HG03280 (cell line): ENCODE data around the gene POLR1E.
A peak's percentile ranks its signal among the peaks of the same experiment; 100 is the strongest.
"Not testable (repeated sequence)": the region's sequence is repeated elsewhere in the genome, so short reads cannot be mapped to it uniquely, and the experiment has no call there.

Source experiments
- ATAC-seq: cut with Tn5 transposase; IDR thresholded peaks from one replicate; pipeline ENCODE4 v1.9.1; 2021; ENCODE audit warnings: mild to moderate bottlenecking, moderate library complexity; ENCODE audit not compliant: unreplicated experiment

POLR1E gene

DNA sequence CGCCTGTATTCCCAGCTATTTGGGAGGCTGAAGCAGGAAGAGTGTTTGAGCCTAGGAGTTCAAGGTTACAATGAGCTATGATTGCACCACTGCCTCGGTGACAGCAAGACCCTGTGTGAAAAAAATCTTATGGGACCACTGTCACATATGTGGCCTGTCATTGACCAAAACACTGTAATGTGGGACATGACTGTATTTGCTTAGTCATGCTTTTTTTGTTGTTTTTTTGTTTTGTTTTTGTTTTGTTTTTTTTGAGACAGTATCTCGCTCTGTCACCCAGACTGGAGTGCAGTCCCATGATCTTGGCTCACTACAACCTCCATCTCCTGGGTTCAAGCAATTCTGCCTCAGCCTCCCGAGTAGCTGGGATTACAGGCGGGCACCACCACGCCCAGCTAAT lies 13.5 kb downstream of the POLR1E start:
- ATAC-seq = no peak

DNA sequence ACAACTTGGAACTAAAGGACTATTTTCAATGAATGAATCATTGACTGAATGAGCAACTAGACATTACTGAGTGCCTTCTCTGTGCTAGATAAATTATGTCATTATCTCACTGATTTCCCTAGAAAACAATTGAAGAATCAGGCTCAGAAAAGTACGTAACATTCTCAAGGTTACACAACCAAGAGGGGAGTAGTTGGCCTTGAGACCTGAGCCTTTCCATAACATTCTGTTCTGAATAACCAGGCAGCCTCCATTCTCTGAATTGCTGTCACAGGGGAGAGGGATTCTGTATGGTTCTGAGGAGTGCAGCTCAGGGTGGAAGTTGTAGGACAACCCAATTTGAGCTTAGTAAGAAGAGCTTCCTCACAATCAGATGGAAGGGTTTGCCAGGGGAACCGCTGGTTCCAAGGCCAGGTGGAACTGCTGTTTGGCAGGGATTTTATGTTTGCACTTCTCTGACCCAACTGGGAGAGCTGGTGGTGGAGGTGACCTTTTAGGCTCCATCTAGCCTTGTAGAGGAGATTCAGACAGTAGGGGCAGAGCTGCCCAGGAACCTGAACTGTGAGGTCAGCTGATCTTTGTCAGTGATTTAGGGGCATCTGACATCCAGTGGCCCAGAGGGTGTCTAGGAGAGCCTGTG lies 16.3 kb downstream of the POLR1E start:
- no peak for ATAC-seq

DNA sequence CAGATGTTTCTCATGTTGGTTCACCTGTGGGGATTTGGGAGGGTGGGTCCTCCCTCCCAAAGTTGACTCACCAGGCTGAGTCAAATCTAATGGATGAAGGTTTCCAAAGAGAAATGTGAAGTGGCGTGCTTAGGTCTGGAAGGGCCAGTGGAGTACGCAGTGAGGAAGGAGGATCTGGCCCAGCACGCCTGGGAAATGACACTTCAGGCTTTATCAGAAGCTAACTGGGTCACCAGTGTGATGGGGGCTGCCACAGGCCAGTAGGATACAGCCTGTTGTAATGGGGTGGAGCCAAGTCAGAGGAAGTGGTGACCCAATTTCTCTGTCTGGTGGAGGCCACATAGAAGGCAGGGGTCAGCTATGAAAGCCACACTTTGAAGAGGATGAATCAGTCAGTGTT lies 18.0 kb downstream of the POLR1E start:
- ATAC-seq = no peak

DNA sequence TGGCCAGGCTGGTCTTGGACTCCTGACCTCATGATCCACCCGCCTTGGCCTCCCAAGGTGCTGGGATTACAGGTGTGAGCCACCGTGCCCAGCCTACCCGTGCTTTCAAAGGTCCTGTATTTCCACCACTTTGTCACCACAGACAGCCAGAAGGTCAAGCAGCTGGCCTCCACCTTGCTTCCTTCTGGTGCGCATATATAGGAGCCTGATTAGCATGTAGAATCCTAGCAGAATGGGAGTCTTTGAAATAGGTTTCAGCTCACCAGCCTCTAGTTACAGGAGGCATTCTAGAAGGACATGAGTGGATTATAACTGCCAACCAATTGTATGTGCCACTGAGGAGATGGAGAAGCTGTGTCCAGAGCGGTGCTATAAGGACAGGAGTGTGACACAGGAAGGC lies 18.9 kb downstream of the POLR1E start:
- ATAC-seq = no peak

DNA sequence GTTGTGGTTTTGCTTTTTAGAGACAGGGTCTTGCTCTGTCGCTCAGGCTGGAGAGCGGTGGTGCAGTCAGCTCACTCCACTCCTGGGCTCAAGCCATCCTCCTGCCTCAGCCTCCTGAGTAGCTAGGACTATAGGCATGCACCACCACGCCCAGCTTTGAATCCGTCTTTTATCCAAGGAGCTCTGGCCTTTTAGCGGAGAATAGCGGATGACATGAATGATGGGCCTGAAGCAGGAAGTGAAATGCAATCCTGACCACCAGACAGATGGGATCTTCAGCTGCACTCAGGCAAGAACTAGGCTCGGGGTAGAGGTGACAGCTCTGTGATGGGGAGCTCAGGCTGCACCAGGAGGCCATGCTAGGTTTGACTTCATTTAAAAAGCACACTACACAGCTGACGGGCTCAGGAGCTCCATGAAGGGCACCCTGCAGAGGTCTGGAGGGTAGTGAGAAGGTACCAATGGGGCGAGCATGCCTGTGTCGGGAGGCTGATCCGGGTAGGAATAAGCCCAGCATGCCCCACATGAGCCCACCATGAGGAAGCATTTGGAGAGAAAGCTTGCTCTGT lies 21.9 kb downstream of the POLR1E start:
- ATAC-seq = no peak

DNA sequence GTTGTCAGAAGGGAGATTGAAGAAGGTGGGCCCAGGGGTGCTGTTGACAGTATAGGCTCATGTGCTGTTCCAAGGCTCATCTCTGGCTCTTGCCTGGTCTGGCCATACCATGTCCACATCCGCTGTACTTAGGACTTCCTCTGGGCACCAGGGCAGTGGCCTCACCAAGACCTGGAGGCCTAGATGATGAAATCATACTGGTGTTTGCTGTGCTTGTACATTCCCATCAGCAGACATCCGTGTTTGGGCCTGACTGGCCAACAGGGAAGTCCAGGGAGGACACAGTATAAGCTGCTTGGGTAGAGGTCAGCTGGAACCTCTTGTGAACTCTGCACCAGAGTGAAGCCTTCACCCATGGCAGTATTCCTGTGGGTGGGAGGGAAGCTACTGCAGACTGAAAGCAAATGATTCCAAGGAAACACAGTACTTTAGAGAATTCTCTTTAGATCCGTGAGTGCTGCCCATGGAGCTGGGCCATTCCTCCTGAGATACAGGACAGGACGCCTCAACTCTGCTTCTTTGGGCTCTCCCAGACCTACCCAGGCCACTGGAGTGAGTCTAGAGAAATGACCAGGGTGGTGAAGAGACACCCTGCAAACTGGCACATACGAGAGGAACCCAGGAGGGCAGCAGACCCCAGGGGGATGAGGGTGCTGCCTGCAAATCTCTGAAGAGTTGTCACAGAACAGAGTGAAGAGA lies 22.5 kb downstream of the POLR1E start:
- ATAC-seq = no peak

DNA sequence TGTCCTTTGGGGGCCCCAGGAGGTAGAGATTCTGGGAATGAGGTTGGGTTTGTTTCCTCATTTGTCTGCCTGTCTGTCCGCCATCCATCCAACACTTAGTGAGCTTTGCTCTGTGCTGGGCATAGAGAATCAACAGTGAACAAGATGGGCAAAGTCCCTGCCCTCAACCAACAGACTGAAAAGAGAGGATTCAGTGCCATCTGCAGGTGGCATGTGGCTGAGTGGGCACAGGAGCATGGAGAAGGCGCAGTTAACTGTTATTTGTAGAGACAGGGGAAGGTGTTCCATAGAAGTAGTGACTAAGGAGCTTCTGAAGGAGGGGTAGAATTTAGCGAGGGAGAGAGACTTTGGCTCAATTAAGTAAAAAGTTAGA lies 23.1 kb downstream of the POLR1E start:
- ATAC-seq = no peak

DNA sequence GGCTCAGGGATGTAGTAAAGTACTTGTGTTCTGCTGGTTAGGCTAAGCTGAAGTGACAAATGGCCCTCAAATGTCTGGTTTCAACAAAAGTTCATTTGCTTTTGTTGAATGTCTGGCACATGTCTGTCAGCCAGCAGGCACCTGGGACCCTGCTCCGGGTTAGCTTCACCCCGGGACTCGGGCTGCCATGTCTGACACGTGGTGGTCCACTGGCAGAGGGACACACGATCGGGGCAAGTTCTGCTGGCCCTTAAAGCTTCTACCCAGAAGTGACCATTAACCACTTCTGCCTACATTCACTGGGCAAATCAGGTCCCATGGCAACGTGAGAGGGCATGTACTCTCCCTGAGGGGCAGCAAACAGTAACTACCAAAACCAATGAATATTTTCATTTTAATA lies 23.8 kb downstream of the POLR1E start:
- no peak for ATAC-seq

DNA sequence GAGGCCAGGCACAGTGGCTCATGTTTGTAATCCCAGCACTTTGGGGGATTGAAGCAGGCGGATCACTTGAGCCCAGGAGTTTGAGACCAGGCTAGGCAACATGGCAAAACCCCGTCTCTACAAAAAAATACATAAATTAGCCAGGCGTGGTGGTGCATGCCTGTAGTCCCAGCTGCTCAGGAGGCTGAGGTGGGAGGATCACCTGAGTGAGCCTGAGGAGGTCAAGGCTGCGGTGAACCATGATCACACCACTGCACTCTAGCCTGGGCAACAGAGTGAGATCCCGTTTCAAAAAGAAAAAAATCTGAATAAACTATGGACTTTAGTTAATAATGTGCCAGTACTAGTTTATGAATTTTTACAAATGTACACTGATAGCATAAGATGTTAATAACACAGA lies 24.3 kb downstream of the POLR1E start:
- not testable (repeated sequence) for ATAC-seq

DNA sequence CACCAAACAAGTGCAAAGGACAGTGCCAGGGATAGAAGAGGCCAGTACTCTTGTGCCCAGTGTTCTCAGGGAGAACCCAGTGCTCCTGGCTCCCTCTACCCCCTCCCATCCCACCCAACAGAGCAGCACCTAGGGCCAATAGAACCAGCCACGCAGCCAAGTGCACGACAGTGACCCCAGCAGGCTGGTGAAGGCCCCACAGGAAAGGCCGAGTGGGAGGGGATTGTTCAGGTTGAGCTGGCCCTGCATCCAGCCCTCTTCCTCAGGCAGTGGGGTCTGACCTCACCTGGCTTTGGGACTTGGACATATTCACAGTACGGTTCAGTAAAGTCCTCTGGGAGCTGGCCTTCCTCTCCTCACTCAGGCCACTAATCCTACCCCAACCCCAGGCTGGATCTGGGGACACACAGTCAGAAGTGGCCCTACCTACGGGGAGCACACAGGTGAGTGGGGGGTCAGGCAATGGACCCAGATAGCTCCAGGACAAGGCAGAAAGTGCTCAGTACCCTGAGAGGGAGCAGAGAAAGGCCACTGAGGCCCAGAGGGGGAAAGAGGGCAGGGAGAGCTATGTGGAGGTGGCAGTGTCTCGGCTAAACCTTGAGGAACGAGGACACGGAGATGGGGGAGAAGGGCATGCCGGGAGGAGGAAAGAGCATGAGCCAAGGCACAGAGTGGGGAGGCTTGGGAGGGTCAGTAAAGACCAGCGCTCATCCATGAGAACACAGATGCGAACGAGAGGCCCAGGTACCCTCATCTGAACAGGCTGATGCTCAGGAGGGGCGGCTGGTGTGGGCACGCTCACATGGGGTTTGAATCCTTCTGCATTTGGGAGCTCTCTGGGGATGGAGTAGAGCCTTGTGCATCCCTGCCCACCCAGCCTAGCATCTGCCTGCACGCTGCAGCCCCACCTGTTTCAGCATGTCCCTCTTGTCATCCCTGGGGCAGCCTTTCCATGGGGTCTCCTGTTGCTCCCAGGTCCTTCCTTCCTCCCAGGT lies 25.6 kb downstream of the POLR1E start:
- ATAC-seq = no peak

DNA sequence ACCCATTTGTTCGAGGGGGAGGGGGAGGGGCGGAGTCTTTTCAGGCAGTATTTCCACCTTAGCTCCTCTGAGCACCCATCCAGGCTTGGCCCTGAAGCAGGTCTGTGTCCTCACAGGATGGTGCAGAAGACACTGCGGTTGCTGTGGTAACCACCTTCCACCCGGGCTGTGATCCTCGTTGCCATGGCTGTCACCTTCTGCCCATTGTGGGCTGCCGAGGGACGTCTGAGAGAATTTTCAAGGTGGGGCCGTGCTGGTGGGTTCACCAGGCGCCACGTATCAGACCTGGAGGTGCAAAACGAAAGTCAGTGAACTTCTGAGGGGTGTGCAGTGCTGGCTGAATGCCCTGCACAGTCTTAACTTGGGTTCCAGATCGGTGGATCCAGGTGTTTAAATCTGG lies 26.7 kb downstream of the POLR1E start:
- ATAC-seq = no peak

DNA sequence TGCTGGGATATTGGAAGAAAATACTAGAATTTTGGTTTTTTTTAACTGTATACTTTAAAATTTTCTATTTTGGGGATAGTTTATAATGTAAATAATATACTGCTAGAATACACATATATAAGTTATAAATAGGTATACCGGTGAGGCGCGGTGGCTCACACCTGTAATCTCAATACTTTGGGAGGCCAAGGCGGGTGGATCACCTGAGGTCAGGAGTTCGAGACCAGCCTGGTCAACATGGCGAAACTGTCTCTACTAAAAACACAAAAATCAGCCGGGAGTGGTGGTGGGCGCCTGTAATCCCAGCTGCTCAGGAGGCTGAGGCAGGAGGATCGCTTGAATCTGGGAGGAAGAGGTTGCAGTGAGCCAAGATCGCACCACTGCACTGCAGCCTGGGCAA lies 28.7 kb downstream of the POLR1E start:
- ATAC-seq = not testable (repeated sequence)

DNA sequence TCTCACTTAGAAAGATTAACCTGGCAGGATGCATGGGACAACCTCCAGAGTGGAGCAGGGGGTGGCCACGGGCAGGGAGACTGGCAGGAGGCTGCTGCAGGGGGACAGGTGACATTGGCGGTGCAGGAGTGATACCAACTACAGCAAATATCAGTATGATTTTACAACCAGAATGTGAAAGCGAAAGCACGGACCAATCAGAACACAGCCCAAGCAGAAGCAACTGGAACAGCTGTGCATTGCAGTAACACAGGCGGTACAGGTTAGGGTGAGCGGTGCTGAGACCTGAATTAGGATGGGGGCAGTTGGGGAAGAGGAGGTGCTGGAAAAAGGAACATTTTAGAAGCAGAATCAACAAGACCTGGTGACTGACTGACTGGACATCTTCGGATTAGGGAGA lies 29.3 kb downstream of the POLR1E start:
- no peak for ATAC-seq

DNA sequence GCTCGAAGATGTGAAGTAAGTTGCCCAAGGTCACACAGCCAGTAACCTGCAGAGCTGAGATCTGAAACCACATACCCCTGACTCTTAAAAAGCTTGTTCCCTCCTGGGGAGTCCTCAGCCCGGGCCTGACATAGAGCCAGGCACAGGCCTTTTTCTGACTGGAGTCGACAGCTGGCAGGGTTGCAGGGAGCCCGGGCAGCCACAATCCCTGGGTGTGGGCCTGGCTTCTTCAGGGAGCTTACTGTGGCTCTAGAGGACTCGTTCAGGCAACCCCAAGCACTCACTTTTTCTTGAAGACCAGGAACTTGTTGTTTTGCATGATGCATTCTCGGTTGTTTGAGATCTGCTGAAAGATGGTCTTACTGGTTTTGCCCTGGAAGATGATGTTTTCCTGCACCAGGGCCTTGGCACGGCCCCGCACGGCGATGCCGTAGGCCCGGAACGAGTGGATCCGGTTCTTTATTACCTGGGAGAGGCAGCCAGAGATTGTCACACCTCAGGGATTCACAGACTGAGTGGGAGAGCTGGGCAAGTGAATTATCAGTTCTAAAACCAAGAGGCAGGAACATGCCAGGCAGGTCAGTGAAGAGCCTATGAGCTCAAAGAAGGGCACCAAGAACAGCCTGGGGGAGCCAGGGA lies 30.0 kb downstream of the POLR1E start:
- ATAC-seq = no peak

DNA sequence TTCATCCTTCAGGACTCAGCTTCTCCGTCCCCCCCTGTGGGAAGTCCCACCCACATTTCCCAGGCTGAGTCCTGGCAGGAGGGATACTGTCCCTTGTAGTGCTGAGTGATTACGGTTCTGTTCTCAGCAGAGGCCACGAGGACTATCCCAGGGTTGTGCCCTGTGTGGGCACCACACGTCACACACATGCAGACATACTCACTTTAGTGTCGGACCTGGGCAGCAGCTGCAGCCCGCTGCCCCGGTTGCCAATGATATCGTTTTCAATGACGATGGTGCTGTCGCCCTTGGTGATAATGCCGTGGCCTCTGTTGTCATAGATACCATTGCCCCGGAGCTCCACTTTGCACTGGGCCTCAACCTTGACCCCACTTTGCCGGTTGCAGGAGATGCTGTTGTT lies 32.2 kb downstream of the POLR1E start:
- ATAC-seq = no peak

DNA sequence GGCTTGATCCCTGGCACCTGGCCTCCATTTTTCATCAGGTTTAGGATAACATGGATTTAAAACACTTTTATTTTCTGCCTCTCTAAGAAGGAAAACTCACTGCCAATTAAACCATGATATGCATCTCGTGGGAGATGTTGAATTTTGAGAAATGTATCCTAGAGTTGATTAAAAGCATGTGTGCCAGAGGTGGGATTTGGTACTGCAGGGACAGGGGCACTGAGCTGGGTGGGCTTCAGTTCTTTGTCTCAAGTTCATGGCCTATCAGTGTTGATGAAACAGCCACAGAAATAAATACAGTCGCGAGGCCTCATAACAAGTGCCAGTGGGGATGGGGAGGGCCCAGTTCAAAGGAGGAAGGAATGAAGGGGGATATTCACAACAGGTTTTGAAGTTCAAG lies 34.9 kb downstream of the POLR1E start:
- ATAC-seq = no peak

DNA sequence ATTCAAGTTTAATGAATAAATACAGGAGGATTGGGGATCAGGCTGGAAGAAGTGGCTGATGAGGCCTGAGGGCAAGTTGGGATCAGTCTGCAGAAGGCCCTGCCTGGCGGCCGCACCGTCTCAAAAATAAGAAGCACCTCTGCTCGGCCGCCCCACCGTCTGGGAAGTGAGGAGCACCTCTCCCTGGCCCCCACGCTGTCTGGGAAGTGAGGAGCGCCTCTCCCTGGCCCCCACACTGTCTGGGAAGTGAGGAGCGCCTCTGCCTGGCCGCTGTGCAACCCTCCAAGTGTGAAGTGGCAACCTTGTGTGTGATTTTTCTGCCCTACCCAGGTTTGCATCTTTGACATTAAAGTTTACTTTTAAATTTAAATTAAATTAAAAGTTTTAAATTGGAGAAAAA lies 35.4 kb downstream of the POLR1E start:
- ATAC-seq = no peak

DNA sequence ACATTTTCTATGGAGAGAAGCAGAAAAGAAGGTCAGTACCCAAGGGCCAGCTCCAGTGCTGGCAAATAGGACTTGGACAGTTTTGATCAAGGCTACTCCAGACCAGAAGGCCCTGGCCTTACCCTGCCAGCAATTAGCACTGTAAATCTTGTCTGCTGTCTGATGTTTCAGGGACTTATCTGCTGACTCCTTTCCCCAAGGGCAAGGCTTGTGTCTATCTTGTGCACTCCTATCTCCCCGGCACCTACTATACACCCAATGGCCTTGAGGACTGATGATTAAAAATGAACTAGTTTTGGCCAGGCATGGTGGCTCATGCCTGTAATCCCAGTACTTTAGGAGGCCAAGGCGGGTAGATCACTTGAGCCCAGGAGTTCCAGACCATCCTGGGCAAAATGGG lies 37.2 kb downstream of the POLR1E start:
- no peak for ATAC-seq

DNA sequence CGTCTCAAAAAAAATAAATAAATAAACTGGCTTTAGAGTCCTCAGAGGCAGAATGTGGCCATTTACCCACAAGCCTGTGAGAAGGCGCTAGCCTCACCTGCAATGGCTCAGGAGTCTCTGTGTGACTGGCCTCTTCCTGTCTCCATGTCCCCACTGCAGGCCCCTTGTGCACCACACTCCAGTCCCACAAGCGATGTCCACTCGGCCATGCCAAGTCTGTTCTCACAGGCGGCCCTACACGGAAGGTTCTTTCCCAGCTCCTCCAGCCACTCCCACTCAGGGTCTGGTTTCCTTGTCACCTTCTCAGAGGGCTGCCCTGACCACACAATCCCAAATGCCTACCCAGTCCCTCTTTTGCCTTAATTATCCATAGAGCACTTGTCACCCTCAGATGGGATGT lies 38.2 kb downstream of the POLR1E start:
- no peak for ATAC-seq

DNA sequence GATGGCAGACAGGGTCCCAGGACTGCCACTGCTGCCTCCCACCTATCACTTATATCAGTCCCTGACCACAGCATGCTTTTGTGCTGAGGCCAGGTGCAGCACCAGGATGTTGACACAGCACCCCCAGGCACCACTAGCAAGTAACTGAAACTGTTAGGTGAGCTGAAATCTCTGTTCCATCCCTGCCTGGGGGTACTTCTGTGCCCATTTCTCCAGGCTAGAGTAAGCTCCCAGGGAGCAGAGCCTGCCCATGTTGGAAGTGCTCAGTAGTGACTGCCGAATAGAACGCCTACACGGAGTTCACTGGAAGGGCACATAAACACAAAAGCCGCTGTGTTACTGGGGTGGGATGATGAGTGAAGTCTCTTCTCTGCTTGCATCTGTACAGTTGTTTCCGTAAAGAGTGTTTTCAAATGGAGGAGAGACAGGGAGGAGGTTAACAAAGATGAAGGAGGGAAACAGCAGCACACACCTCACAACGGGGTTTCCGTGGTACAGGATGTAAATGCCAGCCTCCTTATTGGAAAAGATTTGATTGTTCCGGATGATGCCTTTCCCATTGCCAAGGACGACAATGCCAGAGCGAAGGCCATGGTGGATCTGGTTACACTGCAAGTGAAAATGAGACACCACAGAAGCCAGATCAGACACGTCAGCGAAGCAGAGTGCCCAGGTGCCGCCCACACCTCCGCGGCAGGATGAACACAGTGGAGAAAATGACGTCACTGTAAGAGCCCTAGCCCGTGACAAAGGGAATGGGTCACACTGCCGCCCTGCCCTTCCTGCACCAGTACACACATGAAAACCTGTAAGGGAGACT lies 43.1 kb downstream of the POLR1E start:
- peak; percentile 70 for ATAC-seq
